ENCODE results near the gene SLX4IP. TPM values are rescaled to one million over a fixed set of nuclear protein-coding genes. Genes with fewer than 3 reads are reported as not detected.

The SLX4IP gene
- total and polyA plus RNA-seq, 2 donors (not counting 1 experiment from before 2014, with no cell fraction given): 2.0 to 8.1 TPM

DNA sequence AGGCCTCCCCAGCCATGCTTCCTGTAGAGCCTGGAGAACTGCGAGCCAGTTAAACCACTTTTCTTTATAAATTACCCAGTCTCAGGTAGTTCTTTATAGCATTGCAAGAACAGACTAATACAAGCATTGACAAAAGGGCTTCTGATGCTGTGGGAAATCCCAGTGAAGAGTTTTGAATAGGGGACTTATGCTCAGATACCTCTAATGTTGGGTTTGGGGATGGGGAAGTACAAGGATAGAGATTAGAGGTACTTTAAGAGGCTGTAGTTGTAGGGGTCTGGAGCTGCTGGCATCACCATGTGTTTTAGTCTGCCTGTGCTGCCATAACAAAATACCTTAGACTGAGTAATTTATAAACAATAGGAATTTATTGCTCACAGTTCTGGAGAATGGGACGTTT, 8.8 kb downstream of the SLX4IP start:
- WGBS (ENCODE audit: insufficient coverage): no CpG with 5 or more reads among the region's 2 CpGs
- CTCF ChIA-PET: no interaction called here

DNA sequence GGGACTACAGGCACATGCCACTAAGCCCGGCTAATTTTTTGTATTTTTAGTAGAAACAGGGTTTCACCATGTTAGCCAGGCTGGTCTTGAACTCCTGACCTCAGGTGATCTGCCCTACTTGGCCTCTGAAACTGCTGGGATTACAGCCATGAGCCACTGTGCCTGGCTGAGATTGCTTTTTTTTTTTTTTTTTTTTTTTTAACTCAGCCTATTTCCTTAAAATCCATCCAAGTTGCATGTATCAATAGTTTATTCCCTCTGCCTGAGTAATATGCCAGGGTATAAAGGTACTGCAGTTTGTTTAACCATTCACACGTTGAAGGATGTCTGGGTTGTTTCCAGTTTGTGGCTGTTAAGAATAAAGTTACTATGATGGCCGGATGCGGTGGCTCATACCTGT, 10.7 kb downstream of the SLX4IP start:
- TF ChIP-seq, protein P1, sequence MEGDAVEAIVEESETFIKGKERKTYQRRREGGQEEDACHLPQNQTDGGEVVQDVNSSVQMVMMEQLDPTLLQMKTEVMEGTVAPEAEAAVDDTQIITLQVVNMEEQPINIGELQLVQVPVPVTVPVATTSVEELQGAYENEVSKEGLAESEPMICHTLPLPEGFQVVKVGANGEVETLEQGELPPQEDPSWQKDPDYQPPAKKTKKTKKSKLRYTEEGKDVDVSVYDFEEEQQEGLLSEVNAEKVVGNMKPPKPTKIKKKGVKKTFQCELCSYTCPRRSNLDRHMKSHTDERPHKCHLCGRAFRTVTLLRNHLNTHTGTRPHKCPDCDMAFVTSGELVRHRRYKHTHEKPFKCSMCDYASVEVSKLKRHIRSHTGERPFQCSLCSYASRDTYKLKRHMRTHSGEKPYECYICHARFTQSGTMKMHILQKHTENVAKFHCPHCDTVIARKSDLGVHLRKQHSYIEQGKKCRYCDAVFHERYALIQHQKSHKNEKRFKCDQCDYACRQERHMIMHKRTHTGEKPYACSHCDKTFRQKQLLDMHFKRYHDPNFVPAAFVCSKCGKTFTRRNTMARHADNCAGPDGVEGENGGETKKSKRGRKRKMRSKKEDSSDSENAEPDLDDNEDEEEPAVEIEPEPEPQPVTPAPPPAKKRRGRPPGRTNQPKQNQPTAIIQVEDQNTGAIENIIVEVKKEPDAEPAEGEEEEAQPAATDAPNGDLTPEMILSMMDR (IDR thresholded peaks at IDR 0.05): no peak
- WGBS (ENCODE audit: insufficient coverage): 100% methylated on average over 3 of the region's 4 CpGs
- no peaks in the 10 kb centered on the region for H3K27me3 ChIP-seq (replicated peaks in 1 of 4; ENCODE audit: control extremely low read depth in 1 of 4, control insufficient read depth in 3 of 4, insufficient read depth in 4 of 4, low read length in 3 of 4)
- Mint-ChIP-seq H3K27ac (no peak overlapping the region), H3K9me3 (ENCODE audit: insufficient read depth) (no peaks in the 10 kb centered on the region), H3K4me3 (no peak overlapping the region), H3K27me3 (no peaks in the 10 kb centered on the region), H3K4me1 (peaks cover 10% of the 10 kb centered on the region)
- no peak for ATAC-seq (ENCODE audit: low read depth)
- H3K4me3 ChIP-seq (ENCODE audit: control extremely low read depth in 1 of 5, extremely low read depth in 1 of 5, insufficient read depth in 1 of 5, low read depth in 2 of 5, low read length in 4 of 5): no peak overlapping the region
- H3K4me1 ChIP-seq (ENCODE audit: control insufficient read depth in 2 of 2, insufficient read depth in 2 of 2, low read length in 2 of 2): peaks cover 0 to 5% of the 10 kb centered on the region in 2 donors
- H3K9ac ChIP-seq (ENCODE audit: low read length): no peak overlapping the region
- H3K36me3 ChIP-seq (replicated peaks in 1 of 2; ENCODE audit: control extremely low read depth in 1 of 2, control insufficient read depth in 1 of 2, extremely low read depth in 1 of 2, insufficient read depth in 2 of 2, low read length in 1 of 2): no peaks in the 10 kb centered on the region
- intact Hi-C loops (cut with micrococcal nuclease): no loop called here
- H3K79me2 ChIP-seq (ENCODE audit: control insufficient read depth, insufficient read depth, low read length): peaks cover 33% of the 10 kb centered on the region
- ChIA-PET CTCF (no interaction called here), POLR2A (no interaction called here)
- no peak overlapping the region for H2AFZ ChIP-seq (ENCODE audit: insufficient read depth, low read depth, low read length, poor library complexity, severe bottlenecking)
- no peaks in the 10 kb centered on the region for H4K20me1 ChIP-seq (ENCODE audit: control insufficient read depth, insufficient read depth, low read length, poor library complexity, severe bottlenecking)
- no peak overlapping the region for H3K4me2 ChIP-seq (replicated peaks; ENCODE audit: low read depth, low read length, poor library complexity, severe bottlenecking)
- no peak overlapping the region for H3K27ac ChIP-seq (ENCODE audit: low read length in 2 of 2)
- no peak for DNase-seq
- H3K9me3 ChIP-seq (ENCODE audit: control extremely low read depth in 1 of 3, control insufficient read depth in 2 of 3, insufficient read depth in 1 of 3, low read length in 2 of 3): no peaks in the 10 kb centered on the region

More for the DNA sequence above, 8.8 kb downstream of the SLX4IP start:
- Mint-ChIP-seq H3K4me3 (no peak overlapping the region), H3K9me3 (ENCODE audit: insufficient read depth) (no peaks in the 10 kb centered on the region), H3K27me3 (no peaks in the 10 kb centered on the region), H3K27ac (no peak overlapping the region), H3K4me1 (peaks cover 10% of the 10 kb centered on the region)
- no peak overlapping the region for H2AFZ ChIP-seq (ENCODE audit: insufficient read depth, low read depth, low read length, poor library complexity, severe bottlenecking)
- TF ChIP-seq, protein P1 (IDR thresholded peaks at IDR 0.05): no peak
- no peak for TF ChIP-seq EZH2 (IDR thresholded peaks at IDR 0.05; ENCODE audit: borderline replicate concordance, insufficient read depth, low read depth, low read length, poor library complexity, severe bottlenecking)
- H3K36me3 ChIP-seq (replicated peaks in 1 of 2; ENCODE audit: control extremely low read depth in 1 of 2, control insufficient read depth in 1 of 2, extremely low read depth in 1 of 2, insufficient read depth in 2 of 2, low read length in 1 of 2): no peaks in the 10 kb centered on the region
- peaks cover 0 to 5% of the 10 kb centered on the region in 2 donors for H3K4me1 ChIP-seq (ENCODE audit: control insufficient read depth in 2 of 2, insufficient read depth in 2 of 2, low read length in 2 of 2)
- H3K27me3 ChIP-seq (replicated peaks in 1 of 4; ENCODE audit: control extremely low read depth in 1 of 4, control insufficient read depth in 3 of 4, insufficient read depth in 4 of 4, low read length in 3 of 4): no peaks in the 10 kb centered on the region
- DNase-seq (no peak), ATAC-seq (ENCODE audit: low read depth) (no peak)
- H4K20me1 ChIP-seq (ENCODE audit: control insufficient read depth, insufficient read depth, low read length, poor library complexity, severe bottlenecking): no peaks in the 10 kb centered on the region
- H3K9me3 ChIP-seq (ENCODE audit: control extremely low read depth in 1 of 3, control insufficient read depth in 2 of 3, insufficient read depth in 1 of 3, low read length in 2 of 3): no peaks in the 10 kb centered on the region
- H3K9ac ChIP-seq (ENCODE audit: low read length): no peak overlapping the region
- H3K4me2 ChIP-seq (replicated peaks; ENCODE audit: low read depth, low read length, poor library complexity, severe bottlenecking): no peak overlapping the region
- peaks cover 38% of the 10 kb centered on the region for H3K79me2 ChIP-seq (ENCODE audit: control insufficient read depth, insufficient read depth, low read length)
- H3K4me3 ChIP-seq (ENCODE audit: control extremely low read depth in 1 of 5, extremely low read depth in 1 of 5, insufficient read depth in 1 of 5, low read depth in 2 of 5, low read length in 4 of 5): no peak overlapping the region
- POLR2A ChIA-PET: no interaction called here
- intact Hi-C loops (cut with micrococcal nuclease): no loop called here
- H3K27ac ChIP-seq (ENCODE audit: low read length in 2 of 2): no peak overlapping the region

All from B cell (primary cell).